DMS114 treated with DMSO at 0.1 percent for 48 hours (cell line): Measurements from ENCODE around the gene MUC20.
"Not testable (repeated sequence)": the region's sequence is repeated elsewhere in the genome, so short reads cannot be mapped to it uniquely, and the experiment has no call there.

ENCODE experiments used
- DNase-seq: peaks from one replicate; lab custom pipeline; 2025; ENCODE audit not compliant: unreplicated experiment; lab: John Stamatoyannopoulos, UW

MUC20 gene, protein sequence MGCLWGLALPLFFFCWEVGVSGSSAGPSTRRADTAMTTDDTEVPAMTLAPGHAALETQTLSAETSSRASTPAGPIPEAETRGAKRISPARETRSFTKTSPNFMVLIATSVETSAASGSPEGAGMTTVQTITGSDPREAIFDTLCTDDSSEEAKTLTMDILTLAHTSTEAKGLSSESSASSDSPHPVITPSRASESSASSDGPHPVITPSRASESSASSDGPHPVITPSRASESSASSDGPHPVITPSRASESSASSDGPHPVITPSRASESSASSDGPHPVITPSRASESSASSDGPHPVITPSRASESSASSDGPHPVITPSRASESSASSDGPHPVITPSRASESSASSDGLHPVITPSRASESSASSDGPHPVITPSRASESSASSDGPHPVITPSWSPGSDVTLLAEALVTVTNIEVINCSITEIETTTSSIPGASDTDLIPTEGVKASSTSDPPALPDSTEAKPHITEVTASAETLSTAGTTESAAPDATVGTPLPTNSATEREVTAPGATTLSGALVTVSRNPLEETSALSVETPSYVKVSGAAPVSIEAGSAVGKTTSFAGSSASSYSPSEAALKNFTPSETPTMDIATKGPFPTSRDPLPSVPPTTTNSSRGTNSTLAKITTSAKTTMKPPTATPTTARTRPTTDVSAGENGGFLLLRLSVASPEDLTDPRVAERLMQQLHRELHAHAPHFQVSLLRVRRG

DNA sequence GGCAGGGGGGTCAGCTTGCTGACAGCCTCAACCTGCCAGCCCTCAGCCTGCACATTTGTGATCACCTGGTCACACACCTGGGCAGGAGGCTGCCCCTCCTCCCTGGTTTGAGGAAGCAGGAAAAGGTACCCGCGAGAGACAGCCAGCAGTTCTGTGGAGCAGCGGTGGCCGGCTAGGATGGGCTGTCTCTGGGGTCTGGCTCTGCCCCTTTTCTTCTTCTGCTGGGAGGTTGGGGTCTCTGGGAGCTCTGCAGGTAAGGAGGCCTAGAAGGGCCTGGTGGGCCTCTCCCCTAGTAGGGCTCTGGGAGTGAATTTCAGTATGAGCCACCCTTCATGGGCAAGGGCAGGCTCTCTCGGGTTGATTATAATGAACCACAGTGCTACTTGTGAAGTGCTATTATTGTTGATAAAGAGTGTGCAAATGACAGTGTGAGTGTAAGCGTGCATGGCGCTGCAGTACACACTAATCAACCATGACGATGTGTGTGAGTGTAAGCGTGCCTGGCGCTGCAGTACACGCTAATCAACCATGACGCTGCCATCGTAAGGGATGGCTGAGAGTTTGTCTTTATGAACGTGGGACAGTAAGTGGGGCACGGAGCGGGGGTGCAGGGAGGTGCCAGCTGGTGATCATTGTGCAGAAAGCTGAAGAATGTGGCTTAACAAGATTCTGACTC lies at the start of gene MUC20:
TSS of gene MUC20 (plus strand) at position 148 of the 676 bp plus-strand sequence. CDS start at position 178, 30 bp downstream.
- DNase-seq = not testable (repeated sequence)

DNA sequence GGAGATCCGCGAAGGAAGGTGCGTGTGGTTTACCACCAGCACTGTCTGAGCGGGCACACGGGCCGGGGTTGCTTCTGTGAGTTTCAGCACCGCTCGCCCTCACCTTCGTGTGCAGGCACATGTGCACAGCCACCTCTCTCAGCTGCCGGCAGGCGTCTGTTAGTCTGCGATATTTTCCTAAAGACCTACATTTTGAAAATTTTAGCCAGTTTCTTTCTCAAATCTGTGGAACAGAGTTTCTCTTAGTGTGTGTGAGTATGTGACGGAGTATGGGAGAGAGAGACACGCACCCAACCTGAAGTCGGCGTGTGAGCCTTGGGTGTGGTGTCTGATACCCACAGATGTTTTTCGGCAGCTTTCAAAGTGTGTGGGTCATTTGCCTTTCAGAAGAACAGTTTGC lies 49.5 kb upstream of the MUC20 start:
- not testable (repeated sequence) for DNase-seq

DNA sequence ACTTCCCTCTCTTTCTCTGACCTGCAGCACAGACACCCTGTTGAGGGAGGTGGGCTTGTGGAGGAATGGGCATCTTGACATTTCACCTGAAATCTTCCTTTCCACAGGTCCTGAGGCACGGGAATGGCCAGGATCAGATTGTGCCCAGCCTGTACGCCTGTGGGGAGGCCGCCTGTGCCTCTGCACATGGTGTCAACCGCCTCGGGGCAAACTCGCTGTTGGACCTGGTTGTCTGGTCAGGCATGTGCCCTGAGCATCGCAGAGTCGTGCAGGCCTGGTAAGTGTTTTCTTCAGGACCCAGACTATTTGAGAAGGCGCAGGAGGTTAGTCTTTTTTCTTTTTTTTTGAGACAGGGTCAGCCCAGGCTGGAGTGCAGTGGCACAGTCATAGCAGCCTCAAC lies 47.1 kb upstream of the MUC20 start:
- not testable (repeated sequence) for DNase-seq

DNA sequence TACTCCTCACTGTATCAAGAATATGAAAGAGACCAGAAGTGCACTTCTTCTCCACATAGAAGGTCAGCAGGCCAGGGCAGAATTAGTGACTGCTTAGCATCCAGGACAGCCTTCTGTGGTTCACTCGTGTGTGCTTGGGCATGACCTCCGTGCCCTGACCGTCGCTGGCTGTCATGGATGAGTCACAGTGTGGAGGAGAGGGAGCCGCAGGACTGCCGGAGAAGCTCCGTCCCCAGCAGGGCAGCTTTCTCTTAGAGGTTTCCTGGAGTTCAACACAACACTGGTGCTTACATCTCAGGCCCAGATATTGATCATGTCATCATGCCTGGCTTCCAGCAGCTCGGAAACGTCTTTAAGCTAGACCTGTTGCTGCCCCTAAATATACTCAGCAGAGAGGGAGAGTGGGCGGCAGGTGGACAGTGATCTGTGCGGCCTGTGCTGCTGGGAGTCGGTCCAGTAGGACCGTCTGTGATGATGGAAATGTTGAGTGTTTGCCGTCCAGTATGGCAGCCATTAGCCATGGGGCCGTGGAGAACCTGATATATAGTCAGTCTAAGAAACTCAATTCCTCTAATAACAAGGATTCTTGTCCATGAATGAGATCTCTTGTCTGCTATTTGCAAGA lies 42.3 kb upstream of the MUC20 start:
- not testable (repeated sequence) for DNase-seq

DNA sequence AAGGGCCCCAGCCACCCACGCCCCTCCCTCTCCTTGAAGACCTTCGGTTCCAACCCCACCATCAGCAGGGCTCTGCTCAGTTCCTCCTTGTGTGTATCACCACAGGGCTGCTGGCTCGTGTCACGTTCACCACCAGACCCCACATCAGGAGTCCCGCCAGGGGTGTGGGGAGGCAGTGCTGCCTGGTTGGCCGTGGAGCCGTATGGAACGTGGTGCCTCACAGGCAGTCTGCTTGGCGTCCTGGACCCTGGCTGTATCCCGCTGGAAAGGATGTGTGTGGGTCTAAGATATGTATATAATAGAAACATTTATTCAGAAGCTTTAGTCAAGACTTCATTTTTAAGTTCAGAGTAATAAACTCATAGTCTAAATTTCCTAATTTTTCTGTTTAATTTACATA lies 40.1 kb upstream of the MUC20 start:
- not testable (repeated sequence) for DNase-seq

DNA sequence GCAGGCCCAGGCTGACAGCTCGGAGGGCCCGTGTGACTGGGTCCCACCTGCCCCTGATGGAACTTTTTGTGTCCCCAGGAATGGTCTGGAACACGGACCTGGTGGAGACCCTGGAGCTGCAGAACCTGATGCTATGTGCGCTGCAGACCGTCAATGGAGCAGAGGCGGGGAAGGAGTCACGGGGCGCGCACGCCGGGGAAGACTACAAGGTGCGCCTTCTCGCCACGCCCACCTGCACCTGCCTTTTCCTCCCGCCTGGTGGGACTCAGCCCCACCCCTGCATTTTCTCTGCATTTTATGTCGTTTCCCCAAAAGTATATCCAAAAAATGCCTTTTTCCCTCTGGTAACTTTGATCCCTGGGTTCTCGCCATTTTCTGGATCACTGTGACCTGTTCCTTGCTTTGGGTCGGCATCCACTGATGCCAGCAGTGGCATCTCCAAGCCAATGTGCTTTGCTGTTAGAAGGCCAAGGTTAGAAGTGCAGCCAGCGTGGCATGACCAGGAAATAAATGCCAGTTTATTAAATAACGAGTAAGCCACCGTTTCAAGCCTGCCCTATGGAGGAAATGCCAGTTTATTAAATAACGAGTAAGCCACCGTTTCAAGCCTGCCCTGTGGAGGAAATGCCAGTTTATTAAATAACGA lies 39.2 kb upstream of the MUC20 start:
- DNase-seq = not testable (repeated sequence)

DNA sequence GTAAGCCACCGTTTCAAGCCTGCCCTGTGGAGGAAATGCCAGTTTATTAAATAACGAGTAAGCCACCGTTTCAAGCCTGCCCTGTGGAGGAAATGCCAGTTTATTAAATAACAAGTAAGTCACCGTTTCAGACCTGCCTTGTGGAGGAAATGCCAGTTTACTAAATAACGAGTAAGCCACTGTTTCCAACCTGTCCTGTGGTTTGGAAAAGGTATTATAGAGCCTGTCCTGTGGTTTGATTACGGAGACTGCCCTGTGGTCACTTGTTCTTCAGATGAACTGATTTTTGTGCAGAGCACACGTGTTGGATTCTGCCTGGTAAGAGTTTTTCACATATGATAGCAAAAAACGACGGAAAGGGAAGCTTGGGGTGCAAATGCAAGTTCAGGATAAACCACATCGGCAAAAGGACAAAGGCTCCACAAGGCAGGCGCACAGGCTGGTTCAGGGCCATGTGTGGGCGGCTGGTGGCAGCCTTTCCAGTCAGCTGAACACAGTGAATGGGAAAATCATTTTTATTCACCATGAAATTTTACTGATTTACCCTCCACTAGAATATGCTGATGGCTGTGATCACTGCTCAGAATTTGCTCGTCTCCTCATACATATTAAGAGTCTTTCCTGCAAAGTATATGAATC lies 38.6 kb upstream of the MUC20 start:
- not testable (repeated sequence) for DNase-seq

DNA sequence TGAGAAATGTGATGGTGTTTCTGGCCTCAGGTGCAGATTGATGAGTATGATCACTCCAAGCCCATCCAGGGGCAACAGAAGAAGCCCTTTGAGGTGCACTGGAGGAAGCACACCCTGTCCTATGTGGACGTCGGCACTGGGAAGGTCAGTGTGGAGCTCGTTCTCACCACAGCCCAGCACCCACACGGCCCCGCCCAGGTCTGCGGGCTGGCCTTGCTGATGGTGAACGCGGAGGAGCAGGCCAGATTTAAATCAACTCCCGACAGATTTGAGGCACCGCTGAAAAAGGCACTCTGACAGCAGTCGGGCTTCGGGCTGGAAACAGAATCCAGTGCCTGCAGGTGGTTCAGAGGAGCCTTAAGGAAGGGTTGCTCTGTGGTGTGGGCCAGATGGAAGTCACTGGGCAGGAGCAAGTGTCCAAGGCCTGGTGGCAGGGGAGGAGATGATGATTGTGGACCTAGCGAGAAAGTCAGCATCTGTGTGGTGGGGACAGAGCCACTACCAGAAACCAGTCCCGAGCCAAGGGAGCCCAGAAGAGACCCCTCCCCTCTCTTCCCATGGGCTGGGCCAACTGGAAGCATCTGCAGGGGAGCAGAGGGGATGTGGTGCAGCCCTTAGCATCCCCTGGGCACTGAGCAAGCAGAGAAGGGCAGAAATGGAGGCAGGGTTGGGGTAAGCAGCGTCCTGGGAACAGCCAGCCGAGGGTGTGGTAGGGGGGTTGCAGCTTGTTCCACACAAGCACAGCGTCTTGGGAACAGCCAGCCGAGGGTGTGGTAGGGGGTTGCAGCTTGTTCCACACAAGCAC lies 36.9 kb upstream of the MUC20 start:
- DNase-seq = not testable (repeated sequence)

DNA sequence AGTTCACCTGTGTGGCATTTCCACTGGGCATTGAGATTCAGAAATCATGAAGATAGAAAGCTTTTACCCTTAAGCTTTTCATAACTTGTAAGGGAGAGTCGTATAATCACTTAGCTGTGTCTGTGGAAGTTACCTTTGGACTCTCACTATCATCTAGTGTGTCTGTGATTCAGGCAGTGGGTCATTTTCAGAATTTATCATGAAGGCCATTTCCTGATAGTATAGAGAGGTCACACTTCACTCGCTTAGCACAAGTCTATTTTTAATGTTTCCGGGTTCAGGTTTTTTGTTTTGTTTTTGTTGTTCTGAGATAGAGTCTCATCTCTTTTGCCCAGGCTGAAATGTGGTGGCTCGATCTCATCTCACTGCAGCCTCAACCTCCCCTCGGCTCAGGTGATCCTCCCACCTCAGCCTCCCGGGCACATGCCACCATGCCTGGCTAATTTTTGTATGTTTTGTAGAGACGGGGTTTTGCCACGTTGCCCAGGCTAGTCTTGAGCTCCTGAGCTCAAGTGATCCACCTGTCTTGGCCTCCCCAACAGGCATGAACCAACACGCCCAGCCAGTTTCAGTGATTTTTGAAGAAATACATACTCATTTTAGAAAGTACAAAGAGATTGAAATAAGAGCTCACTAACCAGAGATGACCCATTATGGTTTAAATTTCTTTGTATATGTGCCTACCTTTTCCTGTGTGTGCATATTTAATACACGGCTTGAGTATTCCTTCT lies 36.1 kb upstream of the MUC20 start:
- not testable (repeated sequence) for DNase-seq

DNA sequence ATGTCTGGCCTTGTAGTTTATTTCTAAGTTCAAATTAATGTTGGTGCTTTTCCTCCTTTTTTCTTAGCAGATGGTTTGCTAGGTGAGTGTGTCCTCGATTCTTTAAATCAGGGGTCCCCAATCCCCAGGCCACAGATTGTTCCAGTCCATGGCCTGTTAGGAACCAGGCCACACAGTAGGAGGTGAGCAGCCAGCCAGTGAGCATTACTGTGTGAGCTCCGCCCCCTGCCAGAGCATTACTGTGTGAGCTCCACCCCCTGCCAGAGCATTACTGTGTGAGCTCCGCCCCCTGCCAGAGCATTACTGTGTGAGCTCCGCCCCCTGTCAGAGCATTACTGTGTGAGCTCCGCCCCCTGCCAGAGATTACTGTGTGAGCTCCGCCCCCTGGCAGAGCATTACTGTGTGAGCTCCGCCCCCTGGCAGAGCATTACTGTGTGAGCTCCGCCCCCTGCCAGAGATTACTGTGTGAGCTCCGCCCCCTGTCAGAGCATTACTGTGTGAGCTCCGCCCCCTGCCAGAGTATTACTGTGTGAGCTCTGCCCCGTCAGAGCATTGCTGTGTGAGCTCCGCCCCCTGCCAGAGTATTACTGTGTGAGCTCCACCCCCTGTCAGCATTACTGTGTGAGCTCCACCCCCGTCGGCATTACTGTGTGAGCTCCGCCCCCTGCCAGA lies 34.1 kb upstream of the MUC20 start:
- DNase-seq = not testable (repeated sequence)

DNA sequence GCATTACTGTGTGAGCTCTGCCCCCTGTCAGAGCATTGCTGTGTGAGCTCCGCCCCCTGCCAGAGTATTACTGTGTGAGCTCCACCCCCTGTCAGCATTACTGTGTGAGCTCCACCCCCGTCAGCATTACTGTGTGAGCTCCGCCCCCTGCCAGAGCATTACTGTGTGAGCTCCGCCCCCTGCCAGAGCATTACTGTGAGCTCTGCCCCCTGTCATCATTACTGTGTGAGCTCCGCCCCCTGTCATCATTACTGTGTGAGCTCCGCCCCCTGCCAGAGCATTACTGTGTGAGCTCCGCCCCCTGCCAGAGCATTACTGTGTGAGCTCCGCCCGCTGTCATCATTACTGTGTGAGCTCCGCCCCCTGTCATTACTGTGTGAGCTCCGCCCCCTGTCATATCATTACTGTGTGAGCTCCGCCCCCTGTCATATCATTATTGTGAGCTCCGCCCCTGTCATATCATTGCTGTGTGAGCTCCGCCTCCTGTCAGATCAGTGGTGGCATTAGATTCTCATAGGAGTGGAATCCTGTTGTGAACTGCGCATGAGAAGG lies 33.5 kb upstream of the MUC20 start:
- DNase-seq = not testable (repeated sequence)

DNA sequence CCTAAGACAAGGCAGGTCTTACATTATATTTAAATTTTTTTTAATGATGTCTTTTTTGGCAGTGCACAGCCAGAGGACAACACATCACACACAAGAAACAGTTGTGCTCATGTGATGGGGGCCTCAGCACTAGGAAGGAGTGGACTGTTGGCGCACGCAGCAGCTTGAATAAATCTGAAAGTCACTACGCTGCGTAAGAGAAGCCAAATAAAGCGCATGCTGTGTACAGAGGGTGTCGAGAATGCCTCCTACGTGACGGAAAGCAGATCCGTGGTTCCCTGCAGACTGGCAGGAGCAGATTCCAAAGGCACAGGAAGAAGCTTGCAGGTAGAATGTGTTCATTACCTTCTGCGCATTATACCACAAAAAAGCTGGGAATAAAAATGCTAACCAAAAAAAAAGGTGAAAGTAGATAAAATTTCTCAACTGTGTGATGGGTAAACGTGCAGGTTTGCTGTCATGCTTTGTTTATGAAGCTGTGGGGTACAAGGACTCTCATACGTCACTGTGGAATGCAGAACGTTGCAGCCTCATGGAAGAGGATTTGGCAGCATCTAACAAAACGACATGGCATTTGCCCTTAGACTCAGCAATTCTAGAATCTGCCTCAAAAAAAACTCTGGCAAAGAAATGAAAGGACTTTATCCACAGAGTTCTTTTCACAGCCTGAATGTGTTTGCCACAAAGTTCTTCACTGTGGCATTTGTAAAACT lies 32.2 kb upstream of the MUC20 start:
- DNase-seq = not testable (repeated sequence)

DNA sequence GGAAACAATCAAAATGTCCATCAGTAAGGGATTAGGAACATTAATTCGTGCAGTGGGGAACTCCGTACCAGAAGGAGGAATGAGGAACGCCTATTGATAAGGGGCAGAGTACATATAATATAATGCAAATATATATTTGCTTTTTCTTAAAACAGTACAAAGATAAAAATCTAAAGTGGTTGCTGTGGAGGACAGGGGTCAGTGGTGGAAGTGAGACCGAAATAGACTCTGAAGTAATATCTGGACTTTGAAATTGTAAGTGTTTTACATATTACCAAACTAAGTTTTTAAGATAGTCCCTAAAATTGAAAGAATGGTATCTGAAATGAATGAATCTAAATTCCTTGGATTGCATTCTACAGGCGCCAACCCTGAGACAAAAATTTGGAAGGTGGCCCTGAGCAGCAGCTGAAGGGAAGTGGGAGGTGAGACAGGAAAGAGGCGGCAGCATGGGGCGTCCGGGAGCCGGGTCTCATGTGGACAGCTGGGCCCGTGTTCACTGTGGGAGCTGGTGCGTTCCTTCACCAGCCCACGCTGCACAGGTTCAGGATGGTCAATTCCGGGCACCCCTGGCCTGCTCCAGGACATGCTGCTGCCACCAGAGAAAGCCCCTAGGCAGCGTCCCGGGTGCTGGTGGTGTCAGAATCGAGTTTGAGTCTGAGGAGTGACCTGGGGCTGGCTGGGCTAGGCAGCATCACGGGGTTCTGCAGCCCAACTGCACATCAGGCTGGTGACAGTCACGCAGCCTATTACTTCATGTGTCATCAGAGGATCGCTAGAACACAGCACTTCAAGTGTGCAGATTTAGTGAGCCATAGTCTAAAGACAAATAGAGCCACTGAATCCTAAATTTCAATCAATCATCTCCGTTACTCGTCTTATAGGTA lies 31.4 kb upstream of the MUC20 start:
- not testable (repeated sequence) for DNase-seq

DNA sequence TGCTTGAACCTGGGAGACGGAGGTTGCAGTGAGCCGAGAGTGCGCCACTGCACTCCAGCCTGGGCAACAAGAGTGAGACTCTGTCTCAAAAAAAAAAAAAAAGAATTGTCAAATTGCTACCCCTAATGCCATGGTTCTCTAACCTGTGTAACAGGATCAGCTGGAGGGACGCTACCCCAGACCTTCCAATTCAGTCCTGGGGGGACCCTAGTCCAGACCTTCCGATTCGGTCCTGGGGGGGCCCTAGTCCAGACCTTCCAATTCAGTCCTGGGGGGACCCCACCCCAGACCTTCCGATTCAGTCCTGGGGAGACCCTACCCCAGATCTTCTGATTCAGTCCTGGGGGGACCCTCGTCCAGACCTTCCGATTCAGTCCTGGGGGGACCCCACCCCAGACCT lies 29.8 kb upstream of the MUC20 start:
- DNase-seq = no peak

DNA sequence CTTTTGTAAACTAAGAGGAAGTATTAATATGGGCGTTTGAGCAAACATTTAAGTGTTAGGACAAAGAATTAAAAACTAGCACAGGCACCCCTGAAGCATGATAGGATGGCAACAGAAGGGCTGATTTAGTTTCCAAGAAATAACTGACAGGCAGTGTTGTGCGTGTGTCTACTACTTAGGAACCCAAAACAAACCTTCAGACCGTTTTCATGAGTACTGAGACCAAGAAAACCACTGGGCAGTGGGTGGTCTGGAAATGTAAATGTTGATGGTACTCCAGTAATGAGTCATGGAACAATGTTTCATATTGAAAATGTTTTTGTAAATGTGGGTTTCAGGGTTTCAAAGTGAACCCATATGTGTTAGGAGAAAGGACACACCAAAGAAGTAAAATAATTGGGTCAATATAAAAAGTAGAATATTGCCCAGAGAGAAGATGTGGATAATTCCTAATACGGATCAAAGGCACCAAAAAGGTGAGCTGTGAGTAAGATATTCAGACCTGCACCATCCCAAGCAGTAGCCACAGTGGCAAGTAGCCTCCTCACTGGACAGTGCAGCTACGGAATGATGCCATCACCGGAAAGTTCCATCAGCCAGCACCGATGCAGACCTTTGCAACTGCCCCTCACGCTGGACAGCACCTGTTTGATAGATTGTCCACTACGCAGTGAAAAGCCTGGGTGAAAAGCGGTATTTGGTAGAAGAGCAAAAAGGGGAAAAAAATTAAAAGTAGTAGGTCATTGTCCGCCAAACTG lies 29.0 kb upstream of the MUC20 start:
- DNase-seq = not testable (repeated sequence)

DNA sequence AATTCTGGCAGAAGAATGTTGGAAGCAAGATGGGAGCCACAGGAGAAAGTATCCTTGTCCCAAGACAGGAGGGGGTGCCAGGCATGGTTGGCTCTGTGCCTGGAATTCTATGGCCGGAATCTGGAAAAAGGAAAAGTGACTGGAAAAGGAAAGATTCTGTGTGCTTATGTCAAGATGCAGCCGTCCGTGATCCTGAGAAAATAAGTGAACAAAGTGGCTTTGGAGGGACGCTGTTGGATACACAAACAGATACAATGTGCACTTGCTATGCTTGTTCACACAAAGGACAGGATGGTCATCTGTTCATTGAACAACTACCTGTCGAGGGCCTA lies 28.5 kb upstream of the MUC20 start:
- no peak for DNase-seq
